ENCODE results near the gene TFIP11.

GRCh38 chr22:26527574-26528465 lies 15.5 kb upstream of the TFIP11 start:
- TF ChIP-seq CTCF (IDR thresholded peaks at IDR 0.05) (no peak), ZFX (IDR thresholded peaks at IDR 0.05; ENCODE audit: borderline replicate concordance) (no peak)

Measured in 22Rv1 (cell line).